ENCODE results near the gene WNT7B. TPM values are rescaled to one million over a fixed set of nuclear protein-coding genes. Genes with fewer than 3 reads are reported as not detected.
"Not testable (repeated sequence)": the region's sequence is repeated elsewhere in the genome, so short reads cannot be mapped to it uniquely, and the experiment has no call there.

The WNT7B gene
- total RNA-seq, 1 experiment from 2014 or later: 0.57 TPM

GRCh38 chr22:46007003-46007847 lies 30.3 kb upstream of the WNT7B start:
- DNase-seq: no peak
- ChIA-PET POLR2A (interaction anchor here (0.6 to 0.7 kb wide), 2 partner anchors 11 to 29 kb away, joined by 3 read pairs; no protein-coding TSS in a partner anchor), CTCF (interaction anchor here (0.5 to 4.2 kb wide), 30 partner anchors 8 to 987 kb away, joined by 3 to 97 read pairs (median 4); partner anchors contain the start of gene CDPF1)
- intact Hi-C loops (cut with micrococcal nuclease; ENCODE audit: unreplicated experiment): no loop called here
- H3K36me3 ChIP-seq (ENCODE audit: control insufficient read depth, insufficient read depth, low read length): no peaks in the 10 kb centered on the region
- H3K4me1 ChIP-seq: peaks cover 8% of the 10 kb centered on the region; the same call in 1 of the 2 replicates
- H3K4me3 ChIP-seq (ENCODE audit: low read depth, low read length): no peak overlapping the region
- no peak overlapping the region for H3K27ac Mint-ChIP-seq (ENCODE audit: unreplicated experiment)
- H3K9me3 Mint-ChIP-seq (ENCODE audit: unreplicated experiment): no peaks in the 10 kb centered on the region
- H3K4me3 Mint-ChIP-seq (ENCODE audit: unreplicated experiment): no peak overlapping the region
- H3K9me3 ChIP-seq: 0 out of 2 replicates have a peak, but pooled peaks cover 5% of the 10 kb centered on the region
- H3K27me3 Mint-ChIP-seq (ENCODE audit: insufficient read depth, unreplicated experiment): no peaks in the 10 kb centered on the region
- no peaks in the 10 kb centered on the region for H3K4me1 Mint-ChIP-seq (ENCODE audit: low read depth, unreplicated experiment)
- H3K36me3 Mint-ChIP-seq (ENCODE audit: insufficient read depth, unreplicated experiment): no peaks in the 10 kb centered on the region
- BruUV-seq (replicated peaks): no TSS peak
- no peaks in the 10 kb centered on the region for H3K27me3 ChIP-seq (replicated peaks; ENCODE audit: control insufficient read depth, insufficient read depth, low read length)
- TF ChIP-seq CTCF (IDR thresholded peaks at IDR 0.05; ENCODE audit: insufficient read depth in 1 of 2, low read depth in 1 of 2, low read length in 1 of 2, severe bottlenecking in 1 of 2, unreplicated experiment in 1 of 2): no peak

GRCh38 chr22:46006379-46007002 lies 29.5 kb upstream of the WNT7B start:
- Mint-ChIP-seq H3K36me3 (ENCODE audit: insufficient read depth, unreplicated experiment) (no peaks in the 10 kb centered on the region), H3K9me3 (ENCODE audit: unreplicated experiment) (no peaks in the 10 kb centered on the region), H3K4me3 (ENCODE audit: unreplicated experiment) (no peak overlapping the region), H3K27me3 (ENCODE audit: insufficient read depth, unreplicated experiment) (no peaks in the 10 kb centered on the region), H3K27ac (ENCODE audit: unreplicated experiment) (no peak overlapping the region), H3K4me1 (ENCODE audit: low read depth, unreplicated experiment) (no peaks in the 10 kb centered on the region)
- Histone ChIP-seq H3K27me3 (replicated peaks; ENCODE audit: control insufficient read depth, insufficient read depth, low read length) (no peaks in the 10 kb centered on the region), H3K4me3 (ENCODE audit: low read depth, low read length) (no peak overlapping the region), H3K36me3 (ENCODE audit: control insufficient read depth, insufficient read depth, low read length) (no peaks in the 10 kb centered on the region), H3K9me3 (0 out of 2 replicates have a peak, but pooled peaks cover 5% of the 10 kb centered on the region), H3K4me1 (peaks cover 8% of the 10 kb centered on the region; the same call in 1 of the 2 replicates)
- intact Hi-C loops (cut with micrococcal nuclease; ENCODE audit: unreplicated experiment): loop anchor here (1.0 kb wide), 1 partner anchor 110 kb away; no protein-coding TSS in a partner anchor
- peak; percentile 89 to 90 for DNase-seq
- peak; percentile 87 to 90 for TF ChIP-seq CTCF (IDR thresholded peaks at IDR 0.05; ENCODE audit: insufficient read depth in 1 of 2, low read depth in 1 of 2, low read length in 1 of 2, severe bottlenecking in 1 of 2, unreplicated experiment in 1 of 2)
- ChIA-PET POLR2A (interaction anchor here (0.6 to 0.8 kb wide), 3 partner anchors 12 to 110 kb away, joined by 3 to 11 read pairs (median 3); no protein-coding TSS in a partner anchor), CTCF (interaction anchor here (0.5 to 4.2 kb wide), 30 partner anchors 8 to 986 kb away, joined by 3 to 97 read pairs (median 4); partner anchors contain the start of gene CDPF1)
- BruUV-seq (replicated peaks): no TSS peak

- intact Hi-C loops (cut with micrococcal nuclease; ENCODE audit: unreplicated experiment); H3K27me3 Mint-ChIP-seq (ENCODE audit: insufficient read depth, unreplicated experiment); H3K4me1 Mint-ChIP-seq (ENCODE audit: low read depth, unreplicated experiment); H3K4me3 ChIP-seq (ENCODE audit: low read depth, low read length); H3K9me3 ChIP-seq; POLR2A ChIA-PET; H3K36me3 ChIP-seq (ENCODE audit: control insufficient read depth, insufficient read depth, low read length); H3K4me3 Mint-ChIP-seq (ENCODE audit: unreplicated experiment); DNase-seq; H3K4me1 ChIP-seq; H3K9me3 Mint-ChIP-seq (ENCODE audit: unreplicated experiment); H3K27ac Mint-ChIP-seq (ENCODE audit: unreplicated experiment); H3K36me3 Mint-ChIP-seq (ENCODE audit: insufficient read depth, unreplicated experiment); H3K27me3 ChIP-seq (replicated peaks; ENCODE audit: control insufficient read depth, insufficient read depth, low read length); BruUV-seq (replicated peaks): not testable (repeated sequence)
- CTCF ChIA-PET: interaction anchor here (0.6 to 4.2 kb wide), 8 partner anchors 10 to 442 kb away, joined by 3 to 97 read pairs (median 6); no protein-coding TSS in a partner anchor
Observed at GRCh38 chr22:46005116-46005705, 28.2 kb upstream of the WNT7B start.

All from Caco-2 (cell line).